ACC112 (cell line): ENCODE data around the gene NOM1.

Experiments used
- H2AFZ ChIP-seq: fragments of 200-600 bp; sonication (generic); one replicate; pipeline ENCODE4 v1.6.0; 2017; ENCODE audit warnings: antibody characterized with exemption, low read length; ENCODE audit not compliant: unreplicated experiment
- H3K27ac ChIP-seq: fragments of 200-600 bp; sonication (generic); 2 replicates; pipeline ENCODE4 v1.5.1; 2014; ENCODE audit warnings: low read depth, mild to moderate bottlenecking, antibody characterized with exemption, low read length, moderate library complexity
- H3K27me3 ChIP-seq: fragments of 200-600 bp; sonication (generic); 2 replicates; pipeline ENCODE4 v1.6.1; 2014; ENCODE audit warnings: mild to moderate bottlenecking, antibody characterized with exemption, low read length, moderate library complexity, mixed read lengths; ENCODE audit not compliant: insufficient read depth
- H3K36me3 ChIP-seq: fragments of 200-600 bp; sonication (generic); 2 replicates; pipeline ENCODE4 v1.6.1; 2016; ENCODE audit warnings: mild to moderate bottlenecking, antibody characterized with exemption, low read length, moderate library complexity, mixed read lengths; ENCODE audit not compliant: insufficient read depth
- H3K4me1 ChIP-seq: fragments of 200-600 bp; sonication (generic); one replicate; pipeline ENCODE4 v1.6.1; 2016; ENCODE audit warnings: low read length, mixed read lengths; ENCODE audit not compliant: insufficient read depth, unreplicated experiment, control insufficient read depth
- H3K4me3 ChIP-seq: fragments of 200-600 bp; sonication (generic); 2 replicates; pipeline ENCODE4 v1.5.1; 2014; ENCODE audit warnings: mild to moderate bottlenecking, low read depth, low read length
- H3K79me2 ChIP-seq: fragments of 200-600 bp; sonication (generic); one replicate; pipeline ENCODE4 v1.6.0; 2016; ENCODE audit warnings: low read length; ENCODE audit not compliant: control insufficient read depth, unreplicated experiment, insufficient read depth

The NOM1 gene

GRCh38 chr7:157020514-157021070 is 71.1 kb downstream of the NOM1 start:
- Histone ChIP-seq H3K27ac (no peak overlapping the region), H3K79me2 (no peaks in the 10 kb centered on the region), H3K36me3 (no peaks in the 10 kb centered on the region), H3K4me3 (no peak overlapping the region), H3K4me1 (no peaks in the 10 kb centered on the region), H3K27me3 (peaks cover 100% of the 10 kb centered on the region), H2AFZ (no peak overlapping the region)

DNA sequence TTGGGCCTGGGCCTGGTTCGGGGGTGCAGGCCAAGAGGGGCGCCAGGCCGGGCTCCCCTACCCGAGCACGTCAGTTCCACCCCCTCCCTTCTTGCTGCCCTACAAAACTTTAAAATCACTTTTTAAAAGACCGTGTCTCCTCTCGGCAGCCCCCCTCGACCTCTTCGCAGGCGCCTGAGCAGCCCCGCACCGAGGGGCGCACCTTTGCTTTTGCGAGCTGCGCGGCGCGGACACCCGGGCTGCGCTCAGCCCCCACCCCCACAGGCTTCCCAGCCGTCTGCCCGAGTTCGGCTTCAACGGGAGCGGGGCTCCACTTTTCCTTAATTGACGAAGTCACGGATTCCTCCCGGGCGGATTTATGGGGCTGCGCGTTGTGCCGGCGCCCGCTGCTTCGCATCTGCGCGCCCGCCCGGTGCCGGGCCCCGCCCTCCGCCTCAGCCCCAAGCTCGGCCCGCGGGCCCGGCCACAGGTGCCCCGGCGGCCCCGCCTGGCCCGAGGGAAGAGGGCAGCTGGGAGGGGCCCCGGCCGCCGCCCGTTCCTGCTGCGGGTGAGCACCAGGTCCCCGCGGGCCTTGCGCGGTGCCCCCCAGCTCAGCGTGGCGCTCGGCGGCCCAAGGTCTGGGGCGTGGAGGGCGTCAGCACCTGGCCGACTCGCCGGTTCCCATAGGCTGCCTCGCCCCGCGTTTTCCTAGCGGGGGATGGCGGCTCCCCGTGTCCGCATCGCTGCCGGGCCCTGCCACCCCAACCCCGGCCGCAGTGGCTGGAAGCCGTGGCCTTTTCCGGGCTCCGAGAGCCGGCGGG is 71.8 kb downstream of the NOM1 start:
- Histone ChIP-seq H3K27ac (no peak overlapping the region), H3K79me2 (no peaks in the 10 kb centered on the region), H2AFZ (no peak overlapping the region), H3K36me3 (no peaks in the 10 kb centered on the region), H3K4me3 (no peak overlapping the region), H3K27me3 (peaks cover 100% of the 10 kb centered on the region), H3K4me1 (no peaks in the 10 kb centered on the region)

GRCh38 chr7:157021871-157022680 is 72.6 kb downstream of the NOM1 start:
- Histone ChIP-seq H2AFZ (no peak overlapping the region), H3K36me3 (no peaks in the 10 kb centered on the region), H3K4me3 (no peak overlapping the region), H3K79me2 (no peaks in the 10 kb centered on the region), H3K4me1 (no peaks in the 10 kb centered on the region), H3K27me3 (peaks cover 100% of the 10 kb centered on the region), H3K27ac (no peak overlapping the region)
